Measurements from ENCODE around the gene PLOD2.
"Not testable (repeated sequence)": the region's sequence is repeated elsewhere in the genome, so short reads cannot be mapped to it uniquely, and the experiment has no call there.

Gene PLOD2

DNA sequence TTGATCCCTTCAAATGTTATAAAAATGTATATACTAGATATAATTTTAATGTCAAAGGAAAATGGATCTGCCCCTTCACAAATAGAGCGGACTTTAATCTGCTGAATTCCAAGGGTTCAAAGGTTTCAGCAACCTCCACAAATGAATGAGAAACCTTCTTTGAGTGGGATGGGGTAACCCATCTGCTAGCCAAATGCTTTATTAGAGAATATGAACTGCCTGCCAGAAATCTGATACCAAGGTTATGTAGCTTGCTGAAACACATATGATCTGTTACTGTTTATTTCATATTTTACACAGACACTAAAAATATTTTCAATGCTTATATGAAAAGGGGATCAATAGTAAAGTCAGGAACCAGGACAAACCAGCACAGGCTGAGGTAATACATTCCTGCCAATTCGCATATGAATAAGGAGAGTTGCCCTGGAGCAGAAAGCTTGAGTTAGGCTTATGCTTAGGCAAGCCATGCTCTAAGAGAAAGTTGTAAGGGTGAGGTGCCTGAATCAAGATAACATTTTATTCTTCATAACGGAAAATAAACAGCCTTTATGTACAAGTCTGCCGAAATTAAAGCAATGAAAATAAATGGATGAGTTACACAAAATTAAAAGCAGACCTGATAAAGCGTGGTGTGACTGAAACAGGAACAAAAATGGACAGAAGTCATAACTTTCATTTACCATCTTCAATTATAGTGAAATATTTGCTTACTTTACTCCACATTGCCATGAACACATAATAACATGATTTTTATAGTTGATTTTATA, 26.5 kb downstream of the PLOD2 start:
- DNase-seq, result no peak

GRCh38 chr3:146133441-146133840, 27.5 kb downstream of the PLOD2 start:
- DNase-seq, result no peak

DNA sequence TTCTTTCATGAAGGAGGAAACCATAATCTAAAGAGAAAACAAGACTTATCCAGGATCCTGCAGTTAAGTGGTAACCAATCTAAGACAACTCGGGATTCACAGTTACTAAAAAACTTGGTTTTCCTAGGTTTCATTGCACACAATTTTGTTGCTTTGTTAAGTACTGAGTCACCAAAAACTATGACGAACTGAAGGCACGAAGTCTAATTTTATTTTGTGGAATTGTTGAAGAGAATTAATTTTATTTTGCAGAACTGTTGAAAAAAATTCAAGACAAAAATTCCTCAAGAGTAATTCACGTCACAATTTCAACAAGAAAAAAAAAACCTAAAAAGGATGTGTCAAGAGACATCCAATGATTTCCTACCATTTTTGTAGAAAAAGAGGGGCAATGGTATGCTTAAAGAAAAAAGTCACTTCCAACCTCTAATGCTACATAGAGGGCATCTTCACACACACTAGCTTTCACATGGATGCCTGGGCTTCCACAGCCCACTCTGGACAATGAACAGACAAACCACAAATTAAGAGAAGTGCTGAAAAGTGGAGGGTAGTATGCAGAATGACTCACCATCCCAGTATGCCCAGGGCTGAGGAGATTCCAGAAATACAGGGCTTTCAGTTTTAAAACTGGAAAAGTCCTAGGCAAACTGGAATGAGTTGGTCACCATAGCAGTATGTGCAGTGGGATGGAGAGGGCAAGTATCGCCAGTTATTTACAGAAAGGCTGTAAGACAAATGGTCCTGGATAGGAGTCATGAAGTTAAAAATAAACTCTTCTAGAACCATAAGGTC, 29.2 kb downstream of the PLOD2 start:
- DNase-seq, result no peak

DNA sequence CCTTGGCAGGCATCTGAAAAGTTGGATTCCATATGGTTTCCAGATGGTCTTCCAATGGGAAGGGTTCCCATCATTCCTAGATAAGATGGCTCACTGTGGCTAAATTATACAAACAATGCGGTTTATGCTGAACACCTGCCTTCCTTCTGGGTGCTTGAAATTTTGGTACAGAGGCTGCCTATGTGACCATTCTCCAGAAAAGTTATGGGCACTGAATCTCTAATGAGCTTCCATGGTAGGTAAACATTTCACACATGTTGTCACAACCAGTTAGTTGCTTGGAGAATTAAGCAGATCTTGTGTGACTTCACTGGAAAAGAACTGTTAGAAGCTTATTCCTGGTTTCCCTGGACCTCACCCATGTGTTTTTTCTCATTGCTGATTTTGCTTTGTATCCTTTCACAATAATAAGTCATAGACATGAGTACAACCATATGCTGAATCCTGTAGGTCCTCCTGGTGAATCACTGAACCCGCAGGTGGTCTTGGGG, 30.1 kb downstream of the PLOD2 start:
- DNase-seq, result no peak

GRCh38 chr3:146129750-146130149, 31.2 kb downstream of the PLOD2 start:
- DNase-seq, result no peak

GRCh38 chr3:146128939-146129338, 32.0 kb downstream of the PLOD2 start:
- no peak for DNase-seq

DNA sequence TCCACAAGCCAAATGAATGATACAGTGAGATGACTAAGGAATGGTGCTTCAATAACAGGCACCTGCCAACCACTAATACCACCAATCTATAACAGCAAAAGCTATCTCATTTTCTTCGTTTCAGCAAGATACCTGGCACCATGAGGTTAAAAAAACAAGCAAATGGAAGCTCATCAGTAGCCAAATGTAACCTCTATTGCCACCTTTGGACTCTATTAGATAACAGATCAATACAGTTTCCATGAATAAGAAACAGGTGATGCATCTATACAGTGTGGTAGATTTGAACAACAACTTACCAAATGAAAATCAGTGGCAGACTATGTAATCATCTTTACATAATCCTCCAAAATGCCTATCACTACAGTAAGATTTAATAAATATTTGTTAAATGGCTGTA, 32.8 kb downstream of the PLOD2 start:
- no peak for DNase-seq

- no peak for DNase-seq
Measured at GRCh38 chr3:146125951-146126350, 35.0 kb downstream of the PLOD2 start.

DNA sequence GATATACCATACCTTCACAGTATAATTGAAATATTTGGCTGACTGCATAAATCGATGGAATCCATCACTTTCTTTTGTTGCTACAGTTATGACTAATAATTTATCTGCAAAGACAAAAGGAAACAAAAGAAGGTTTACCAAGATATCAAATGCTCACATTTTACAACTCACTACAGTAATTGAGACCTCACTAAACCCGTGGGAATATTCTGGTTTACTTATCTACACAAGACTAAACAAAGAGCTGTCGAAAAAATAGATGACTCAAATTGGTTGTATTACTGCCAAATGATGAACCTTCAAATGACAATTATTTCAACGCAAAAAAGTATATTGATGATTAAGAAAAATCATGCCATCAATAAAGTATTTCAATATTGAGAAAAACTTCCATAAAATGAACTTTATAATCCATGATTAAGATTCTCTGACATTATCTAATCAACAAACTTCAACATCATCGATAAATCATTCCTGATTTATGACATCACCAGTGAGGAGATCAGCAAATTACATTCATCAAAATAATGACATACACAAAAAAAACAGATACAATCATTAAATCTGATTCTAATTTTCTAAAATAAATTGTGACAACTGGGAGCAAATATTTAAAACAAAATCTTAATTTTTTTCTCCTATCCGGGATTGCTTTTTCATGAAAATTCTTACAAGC, 36.7 kb downstream of the PLOD2 start:
- no peak for DNase-seq

DNA sequence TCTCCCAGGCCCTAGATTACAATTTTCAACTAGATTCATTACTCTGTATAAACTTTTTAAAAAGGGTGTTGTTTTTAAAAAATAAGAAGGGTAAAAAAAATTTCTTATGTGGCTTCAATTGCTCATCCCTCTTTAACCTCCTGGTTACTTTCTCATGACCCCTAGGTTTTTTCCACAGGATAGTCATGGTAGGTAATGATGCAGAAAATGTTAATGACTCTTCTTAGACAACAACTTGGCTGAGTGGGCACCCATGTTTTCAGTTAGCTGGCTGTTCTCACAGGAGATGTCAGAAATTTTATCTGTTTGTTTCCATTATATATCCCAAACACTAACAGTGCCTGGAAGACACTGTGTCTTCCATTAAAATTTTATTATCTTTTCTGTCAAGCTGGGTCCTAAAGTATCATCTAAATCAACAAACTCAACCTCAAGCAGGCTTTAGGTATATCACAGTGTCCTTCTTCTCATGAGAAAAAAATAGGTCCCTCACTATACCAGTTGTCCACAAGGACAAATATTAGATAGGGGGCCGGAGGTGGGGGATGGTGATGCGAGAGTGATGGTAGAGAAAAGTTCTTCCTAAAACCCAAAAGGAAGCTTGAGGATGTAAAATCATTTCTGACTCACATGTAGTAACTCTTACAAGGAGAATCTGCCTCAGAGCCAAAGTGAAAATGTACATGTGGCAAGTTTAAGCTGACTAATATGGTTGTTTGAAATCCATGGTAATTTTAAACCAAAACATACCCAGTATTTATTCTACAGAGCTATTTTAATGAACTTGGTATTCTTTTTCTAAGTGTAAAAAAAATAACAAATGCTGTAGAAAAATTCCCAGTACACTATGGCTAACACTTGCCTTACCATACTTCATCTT, 43.3 kb downstream of the PLOD2 start:
- DNase-seq, result no peak

- no peak for DNase-seq
Measured at GRCh38 chr3:146115619-146116018, 45.4 kb downstream of the PLOD2 start.

DNA sequence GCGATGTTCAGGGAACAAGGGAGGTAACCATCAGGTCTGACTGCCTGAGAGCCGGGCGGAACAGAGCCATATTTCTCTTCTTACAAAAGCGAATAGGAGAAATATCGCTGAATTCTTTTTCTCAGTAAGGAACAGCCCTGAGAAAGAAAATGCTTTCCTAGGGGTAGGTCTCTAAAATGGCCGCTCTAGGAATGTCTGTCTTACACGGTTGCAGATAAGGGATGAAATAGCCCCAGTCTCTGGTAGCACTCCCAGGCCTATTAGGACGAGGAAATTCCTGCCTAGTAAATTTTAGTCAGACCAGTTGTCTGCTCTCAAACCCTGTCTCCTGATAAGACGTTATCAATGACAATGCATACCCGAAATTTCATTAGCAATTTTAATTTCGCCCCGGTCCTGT, 47.2 kb downstream of the PLOD2 start:
- DNase-seq, result not testable (repeated sequence)

DNA sequence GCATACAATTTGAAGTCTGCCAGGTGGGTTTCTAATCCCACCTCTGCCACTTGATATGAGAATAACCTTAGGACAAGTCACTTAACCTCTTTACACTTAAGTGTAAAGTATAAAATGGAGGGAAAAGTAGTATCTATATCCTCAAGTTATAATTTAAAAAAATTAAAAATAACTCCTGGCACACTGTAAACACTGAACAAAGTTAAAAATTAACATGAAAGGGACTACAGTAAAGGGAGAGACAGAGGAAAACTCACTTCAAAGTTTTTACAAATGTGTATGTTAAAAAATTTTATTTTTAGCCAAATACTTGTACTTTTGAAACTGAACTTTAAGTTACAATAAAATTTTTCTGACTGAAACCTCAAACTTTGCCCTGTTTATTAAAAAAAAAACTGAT, 49.6 kb downstream of the PLOD2 start:
- DNase-seq, result no peak

DNA sequence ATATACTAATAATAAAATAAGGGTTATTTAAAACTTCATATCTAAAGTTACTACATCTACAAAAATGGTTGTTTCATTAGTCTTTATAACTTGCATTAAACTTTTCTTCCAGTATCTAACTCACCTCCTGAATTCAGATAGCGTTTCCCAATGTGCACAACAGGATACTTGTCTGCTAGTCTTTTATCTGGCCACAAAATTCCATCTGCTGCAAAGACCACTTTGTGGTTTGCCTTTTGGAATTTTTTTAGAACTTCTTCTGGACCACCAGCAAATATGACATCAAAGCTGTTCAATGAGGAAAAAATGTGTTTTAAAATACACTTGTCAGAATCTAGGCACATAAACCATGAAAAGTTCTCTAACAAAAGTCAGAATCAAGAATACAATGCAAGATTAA, 50.8 kb downstream of the PLOD2 start:
- no peak for DNase-seq

DNA sequence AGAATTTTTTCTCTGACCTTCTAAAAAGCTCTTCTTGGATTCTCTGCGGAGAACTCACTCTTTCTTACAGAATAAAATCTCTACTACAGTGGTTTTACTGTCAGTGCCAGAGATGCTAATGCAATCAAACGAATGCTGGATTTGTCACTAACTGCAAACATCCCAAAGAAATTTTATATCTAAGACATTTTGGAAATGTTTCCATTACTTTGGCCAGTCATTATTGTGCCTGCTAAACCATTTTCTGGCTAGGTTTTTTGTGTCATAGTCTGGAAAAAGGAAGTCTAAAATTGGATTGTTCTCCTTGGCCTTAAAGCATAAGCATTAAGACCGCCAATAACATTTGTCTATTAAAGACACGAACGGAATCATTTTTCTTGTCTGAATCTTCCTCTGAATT, 54.0 kb downstream of the PLOD2 start:
- DNase-seq, result no peak

DNA sequence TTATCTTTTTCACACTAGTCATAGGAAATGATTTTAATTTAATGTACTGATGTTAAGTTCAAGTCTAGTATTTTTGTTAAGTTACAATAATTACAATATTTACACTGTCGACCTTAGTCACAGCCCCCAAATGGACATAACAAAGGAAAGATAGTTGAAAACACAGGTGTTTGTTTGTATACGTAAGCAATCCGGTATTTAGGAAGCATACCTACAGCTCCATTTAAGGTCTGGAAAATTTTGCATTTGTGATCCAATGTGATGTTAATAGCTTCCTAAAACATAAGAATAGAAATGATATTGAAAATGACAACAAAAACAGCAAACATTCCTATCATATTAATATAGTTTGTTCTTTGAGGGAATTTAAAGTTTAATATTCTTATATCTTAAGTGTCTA, 56.9 kb downstream of the PLOD2 start:
- DNase-seq, result no peak

DNA sequence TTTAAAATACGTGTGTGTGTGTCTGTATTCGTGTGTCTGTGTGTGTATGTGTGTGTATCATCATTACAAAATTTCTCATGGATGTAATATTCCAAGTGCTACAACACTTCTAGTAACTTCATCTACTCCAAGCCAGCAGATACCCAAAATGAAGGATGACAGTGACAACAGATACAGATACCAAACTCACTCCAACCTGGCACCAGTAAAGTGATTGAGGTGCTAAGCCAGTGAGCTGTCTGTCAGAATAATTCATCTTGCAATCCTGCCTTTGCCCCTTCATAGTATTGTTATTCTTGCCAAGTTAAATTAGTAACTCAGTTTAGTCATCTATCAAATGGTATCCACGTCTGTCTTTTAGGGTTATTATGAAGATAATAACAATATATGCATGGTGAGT, 58.1 kb downstream of the PLOD2 start:
- no peak for DNase-seq

DNA sequence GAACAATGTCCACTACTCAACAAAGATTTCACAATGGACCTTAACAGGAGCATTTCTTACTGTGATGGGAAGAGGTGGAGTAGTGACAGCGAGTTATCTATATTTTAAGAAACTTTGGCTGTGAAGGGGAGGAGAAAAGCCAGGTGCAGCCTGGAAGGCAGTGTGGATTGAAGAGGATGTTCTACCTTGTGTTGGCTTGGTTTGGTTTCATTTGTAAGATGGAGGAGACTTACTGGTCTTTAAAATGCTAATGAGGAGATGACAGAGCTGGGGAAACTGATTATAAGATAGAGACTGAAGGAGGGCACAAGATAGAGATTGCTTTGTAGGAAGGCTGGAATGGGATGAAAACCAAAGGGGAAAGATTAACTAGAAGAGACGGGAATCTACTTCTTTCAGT, 59.4 kb downstream of the PLOD2 start:
- DNase-seq, result no peak

GRCh38 chr3:146100825-146101444, 60.0 kb downstream of the PLOD2 start:
- DNase-seq, result no peak

DNA sequence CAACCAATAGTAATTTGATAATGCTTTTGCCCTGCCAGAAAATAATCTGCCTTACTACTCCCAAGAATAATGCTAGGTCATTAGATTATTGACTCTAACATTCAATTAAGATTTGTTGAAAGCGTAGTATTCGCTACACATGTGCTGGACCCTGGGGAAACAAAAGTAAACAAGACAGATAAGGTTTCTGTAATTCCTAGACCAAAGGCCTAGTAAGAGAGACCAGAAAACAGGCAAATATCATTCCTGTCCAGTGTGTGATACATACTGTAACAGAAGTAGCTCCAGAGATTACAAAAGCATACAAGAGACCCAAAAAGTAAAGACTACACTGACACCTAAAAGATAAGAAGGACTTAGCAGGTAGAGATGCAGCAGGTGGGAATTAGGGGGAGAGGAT, 60.8 kb downstream of the PLOD2 start:
- no peak for DNase-seq

DNA sequence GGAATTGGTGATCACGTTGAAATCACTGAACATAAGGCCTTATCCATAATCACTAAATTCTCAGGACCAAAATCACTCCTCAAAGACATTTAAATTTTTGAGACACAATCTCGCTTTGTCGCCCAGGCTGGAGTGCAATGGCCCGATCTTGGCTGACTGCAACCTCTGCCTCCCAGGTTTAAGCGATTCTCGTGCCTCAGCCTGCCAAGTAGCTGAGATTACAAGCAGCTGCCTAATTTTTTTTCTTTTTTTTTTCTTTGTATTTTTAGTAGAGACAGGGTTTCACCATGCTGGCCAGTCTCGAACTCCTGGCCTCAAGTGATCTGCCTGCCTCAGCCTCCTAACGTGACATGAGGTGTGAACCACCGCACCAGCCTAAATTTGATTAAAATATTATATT, 61.7 kb downstream of the PLOD2 start:
- DNase-seq, result no peak

- DNase-seq, result no peak
Measured at GRCh38 chr3:146093896-146094295, 67.1 kb downstream of the PLOD2 start.

Data from stimulated activated CD4-positive, alpha-beta T cell treated with anti-CD3 and anti-CD28 coated beads, Interleukin-2, amount 100 ng/mL, for 24 hours (primary cell).